Measurements from ENCODE around the gene CANT1. TPM values are rescaled to one million over a fixed set of nuclear protein-coding genes. Genes with fewer than 3 reads are reported as not detected.
"Not testable (repeated sequence)": the region's sequence is repeated elsewhere in the genome, so short reads cannot be mapped to it uniquely, and the experiment has no call there.

CANT1 gene
- total and polyA plus RNA-seq, 12 donors = 10.3 to 78.3 (median 40.4) TPM

DNA sequence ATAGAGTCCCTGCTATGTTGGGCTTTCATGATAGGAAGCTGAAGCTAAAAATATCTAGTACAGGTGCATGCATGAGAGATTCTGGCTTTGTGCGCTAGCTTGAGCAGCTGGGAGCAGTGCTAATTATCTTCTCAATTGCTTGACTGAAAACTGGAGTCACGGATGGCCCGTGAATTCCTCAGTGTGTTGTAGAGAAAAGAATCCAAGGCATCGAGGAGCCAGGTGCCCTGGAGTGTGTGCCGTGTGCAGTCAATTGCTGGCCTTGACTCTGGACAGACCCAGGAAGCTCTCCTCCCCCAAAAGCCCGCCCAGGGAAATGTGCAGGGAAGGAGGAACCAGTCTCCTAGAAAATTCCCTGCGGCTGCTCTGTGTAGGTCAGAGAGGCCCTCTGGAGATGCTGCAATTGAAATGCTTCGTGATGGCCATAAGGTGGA, 44.1 kb downstream of the CANT1 start:
- Histone ChIP-seq H3K9me3 (replicated peaks in 1 of 3) (no peaks in the 10 kb centered on the region), H3K4me3 (no peak overlapping the region), H3K4me1 (replicated peaks in 1 of 2) (peaks cover 0 to 3% of the 10 kb centered on the region in 2 donors), H3K27me3 (no peaks in the 10 kb centered on the region), H3K36me3 (replicated peaks in 1 of 2) (peaks cover 0 to 22% of the 10 kb centered on the region in 2 donors), H3K27ac (no peak overlapping the region)
- 84 to 96% (median 90%) methylated on average over 8 of the region's 8 CpGs for WGBS, 4 donors
- DNase-seq = no peak
- TF ChIP-seq, protein P1, sequence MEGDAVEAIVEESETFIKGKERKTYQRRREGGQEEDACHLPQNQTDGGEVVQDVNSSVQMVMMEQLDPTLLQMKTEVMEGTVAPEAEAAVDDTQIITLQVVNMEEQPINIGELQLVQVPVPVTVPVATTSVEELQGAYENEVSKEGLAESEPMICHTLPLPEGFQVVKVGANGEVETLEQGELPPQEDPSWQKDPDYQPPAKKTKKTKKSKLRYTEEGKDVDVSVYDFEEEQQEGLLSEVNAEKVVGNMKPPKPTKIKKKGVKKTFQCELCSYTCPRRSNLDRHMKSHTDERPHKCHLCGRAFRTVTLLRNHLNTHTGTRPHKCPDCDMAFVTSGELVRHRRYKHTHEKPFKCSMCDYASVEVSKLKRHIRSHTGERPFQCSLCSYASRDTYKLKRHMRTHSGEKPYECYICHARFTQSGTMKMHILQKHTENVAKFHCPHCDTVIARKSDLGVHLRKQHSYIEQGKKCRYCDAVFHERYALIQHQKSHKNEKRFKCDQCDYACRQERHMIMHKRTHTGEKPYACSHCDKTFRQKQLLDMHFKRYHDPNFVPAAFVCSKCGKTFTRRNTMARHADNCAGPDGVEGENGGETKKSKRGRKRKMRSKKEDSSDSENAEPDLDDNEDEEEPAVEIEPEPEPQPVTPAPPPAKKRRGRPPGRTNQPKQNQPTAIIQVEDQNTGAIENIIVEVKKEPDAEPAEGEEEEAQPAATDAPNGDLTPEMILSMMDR (IDR thresholded peaks at IDR 0.05) = no peak
- no peak for TF ChIP-seq POLR2A (IDR thresholded peaks at IDR 0.05)
- intact Hi-C loops (cut with DNase I) = loop anchor here in 1 of 2 donors (10.0 kb wide), 1 partner anchor 471 kb away; no protein-coding TSS in a partner anchor

GRCh38 chr17:78963378-78963777, 46.2 kb downstream of the CANT1 start:
- intact Hi-C loops (cut with DNase I) = loop anchor here in 1 of 2 donors (10.0 kb wide), 1 partner anchor 469 kb away; no protein-coding TSS in a partner anchor
- 91 to 95% (median 92%) methylated on average over 6 of the region's 6 CpGs for WGBS, 4 donors
- no peak overlapping the region for H3K27ac ChIP-seq
- no peak overlapping the region for H3K4me3 ChIP-seq
- H3K9me3 ChIP-seq (replicated peaks in 1 of 3) = no peaks in the 10 kb centered on the region
- TF ChIP-seq, protein P1 (IDR thresholded peaks at IDR 0.05) = no peak
- TF ChIP-seq POLR2A (IDR thresholded peaks at IDR 0.05) = no peak
- no peaks in the 10 kb centered on the region for H3K4me1 ChIP-seq (replicated peaks in 1 of 2)
- no peak for DNase-seq
- peaks cover 0 to 8% of the 10 kb centered on the region in 2 donors for H3K36me3 ChIP-seq (replicated peaks in 1 of 2)
- H3K27me3 ChIP-seq = no peaks in the 10 kb centered on the region

- WGBS, 4 donors = 71 to 94% (median 82%) methylated on average over 4 to 8 of the region's 8 CpGs
- DNase-seq; H3K9me3 ChIP-seq (replicated peaks in 1 of 3); H3K4me1 ChIP-seq (replicated peaks in 1 of 2); H3K4me3 ChIP-seq; H3K27me3 ChIP-seq; H3K27ac ChIP-seq; H3K36me3 ChIP-seq (replicated peaks in 1 of 2): not testable (repeated sequence)
- intact Hi-C loops (cut with DNase I) = loop anchor here in 1 of 2 donors (10.0 kb wide), 1 partner anchor 468 kb away; no protein-coding TSS in a partner anchor
Observed at GRCh38 chr17:78962984-78963348, 46.6 kb downstream of the CANT1 start.

GRCh38 chr17:78962345-78962983, 47.1 kb downstream of the CANT1 start:
- Histone ChIP-seq H3K9me3 (replicated peaks in 1 of 3) (no peaks in the 10 kb centered on the region), H3K36me3 (replicated peaks in 1 of 2) (peaks cover 0 to 2% of the 10 kb centered on the region in 2 donors), H3K4me1 (replicated peaks in 1 of 2) (no peaks in the 10 kb centered on the region), H3K4me3 (no peak overlapping the region), H3K27ac (no peak overlapping the region), H3K27me3 (no peaks in the 10 kb centered on the region)
- intact Hi-C loops (cut with DNase I) = loop anchor here in 1 of 2 donors (10.0 kb wide), 1 partner anchor 468 kb away; no protein-coding TSS in a partner anchor
- 80 to 85% (median 83%) methylated on average over 15 to 19 of the region's 19 CpGs for WGBS, 4 donors
- no peak for DNase-seq
- TF ChIP-seq POLR2A (IDR thresholded peaks at IDR 0.05) = no peak
- TF ChIP-seq, protein P1 (IDR thresholded peaks at IDR 0.05) = no peak

DNA sequence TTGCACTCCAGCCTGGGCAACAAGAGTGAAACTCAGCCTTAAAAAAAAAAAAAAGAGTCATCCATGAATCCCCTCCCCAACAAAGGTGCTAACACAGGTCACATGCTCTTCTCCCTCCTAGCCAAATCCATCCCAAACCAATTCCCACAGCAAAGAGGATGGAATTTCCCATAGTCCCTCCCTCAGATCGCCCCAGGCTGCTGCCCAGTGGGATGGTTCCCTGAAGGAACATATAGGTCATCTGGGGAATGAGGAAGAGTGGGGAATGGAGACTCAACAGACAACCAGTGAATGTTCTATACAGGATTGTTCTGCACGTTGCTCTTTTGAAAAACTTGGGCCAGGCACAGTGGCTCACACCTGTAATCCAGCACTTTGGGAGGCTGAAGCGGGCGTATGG, 48.0 kb downstream of the CANT1 start:
- no peak for TF ChIP-seq POLR2A (IDR thresholded peaks at IDR 0.05)
- TF ChIP-seq, protein P1 (IDR thresholded peaks at IDR 0.05) = no peak
- H3K9me3 ChIP-seq (replicated peaks in 1 of 3) = no peaks in the 10 kb centered on the region
- H3K4me3 ChIP-seq = no peak overlapping the region
- H3K27ac ChIP-seq = no peak overlapping the region
- H3K36me3 ChIP-seq (replicated peaks in 1 of 2) = no peaks in the 10 kb centered on the region
- no peaks in the 10 kb centered on the region for H3K4me1 ChIP-seq (replicated peaks in 1 of 2)
- no peaks in the 10 kb centered on the region for H3K27me3 ChIP-seq
- 89 to 98% (median 93%) methylated on average over 4 of the region's 4 CpGs for WGBS, 4 donors
- intact Hi-C loops (cut with DNase I) = loop anchor here in 1 of 2 donors (10.0 kb wide), 1 partner anchor 467 kb away; no protein-coding TSS in a partner anchor
- DNase-seq = no peak
